ENCODE measurements around the gene CCNQ.

CCNQ gene

DNA sequence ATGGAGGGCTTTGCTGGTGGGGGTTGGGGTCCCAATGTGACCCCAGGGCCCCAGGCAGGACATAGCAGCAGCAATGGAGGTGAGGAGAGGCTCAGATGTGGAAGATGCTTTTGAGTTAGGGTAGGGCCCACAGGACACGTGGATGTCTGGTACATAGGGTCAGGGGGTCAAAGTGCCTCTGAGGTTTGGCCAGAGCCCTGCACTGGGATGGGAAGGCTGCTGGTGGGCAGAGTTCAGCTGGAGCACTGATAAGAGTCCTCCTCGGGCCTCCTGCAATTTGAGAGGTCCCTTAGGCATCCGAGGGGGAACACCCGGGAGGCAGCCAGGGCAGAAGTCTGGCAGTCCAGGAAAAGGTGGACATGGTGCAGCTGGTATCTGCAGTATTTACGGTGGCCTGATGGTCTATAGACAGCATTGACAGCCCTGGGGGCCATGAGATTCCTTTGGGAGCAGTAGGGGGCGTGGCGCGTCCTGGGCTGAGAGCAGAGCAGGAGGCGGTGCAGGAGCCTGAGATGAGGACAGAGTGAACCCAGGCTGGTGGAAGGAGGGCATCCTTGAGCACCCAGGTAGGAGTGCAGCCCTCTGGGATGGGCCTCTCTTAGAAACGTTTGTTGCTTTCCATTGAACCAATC lies 22.6 kb downstream of the CCNQ start:
- no peak for DNase-seq (ENCODE audit: low read depth)

DNA sequence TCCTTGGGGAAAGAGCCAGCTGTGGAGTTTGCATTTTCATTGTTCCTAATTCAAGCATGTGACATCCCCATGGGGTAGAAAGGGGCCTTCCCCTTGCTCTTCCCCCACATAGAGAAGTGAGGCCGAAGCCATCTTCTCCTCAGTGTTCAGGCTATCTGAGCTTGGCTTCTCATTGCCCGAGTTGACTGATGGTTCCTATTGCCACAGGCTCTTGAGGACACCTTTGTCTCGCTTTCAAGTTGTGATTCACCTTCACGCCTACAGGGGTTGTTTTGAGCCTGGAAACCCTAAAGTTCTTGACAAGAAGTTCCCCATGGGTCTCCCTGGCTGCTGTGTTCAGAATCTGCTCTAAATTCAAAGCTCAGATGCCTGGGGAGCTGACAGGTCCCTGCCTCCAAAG lies 25.0 kb downstream of the CCNQ start:
- DNase-seq (ENCODE audit: low read depth) = no peak

DNA sequence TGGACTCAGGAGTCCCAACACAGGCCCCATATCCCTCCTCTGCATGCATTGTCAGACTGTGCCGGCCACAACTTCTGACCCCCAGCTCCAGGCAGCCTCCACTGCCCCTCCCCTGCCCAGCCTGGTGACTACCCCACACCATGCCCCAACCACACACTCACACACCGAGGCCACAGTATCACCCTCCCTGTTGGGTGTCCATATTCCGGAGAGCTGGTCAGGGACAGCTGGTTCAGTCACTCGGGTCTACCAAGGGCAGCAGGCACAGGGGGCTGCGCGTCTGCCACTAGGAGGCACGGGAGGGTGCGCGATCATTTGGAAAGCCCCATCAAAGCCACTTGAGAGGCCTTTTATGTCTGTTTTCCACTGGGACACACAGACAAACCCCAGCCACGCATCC lies 26.3 kb downstream of the CCNQ start:
- DNase-seq (ENCODE audit: low read depth) = no peak

DNA sequence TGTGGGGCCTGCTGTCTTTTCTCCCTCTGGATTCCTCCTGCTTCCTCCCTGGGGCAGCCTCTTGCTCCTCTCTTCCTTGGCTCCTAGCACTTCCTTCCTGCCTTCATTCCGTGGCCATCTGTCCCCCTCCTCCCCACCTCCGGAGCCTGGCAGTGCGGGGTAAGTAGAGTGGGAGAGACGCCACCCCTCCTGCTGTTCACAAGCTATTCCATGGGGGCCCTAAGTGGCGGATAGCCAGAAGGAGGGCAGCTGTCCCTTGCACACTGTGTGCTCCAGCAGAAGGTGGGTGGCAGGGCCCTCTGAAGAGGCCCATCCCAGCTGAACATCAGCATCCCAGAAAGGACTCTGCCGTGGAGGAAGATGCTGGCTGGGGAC lies 27.4 kb downstream of the CCNQ start:
- no peak for DNase-seq (ENCODE audit: low read depth)

DNA sequence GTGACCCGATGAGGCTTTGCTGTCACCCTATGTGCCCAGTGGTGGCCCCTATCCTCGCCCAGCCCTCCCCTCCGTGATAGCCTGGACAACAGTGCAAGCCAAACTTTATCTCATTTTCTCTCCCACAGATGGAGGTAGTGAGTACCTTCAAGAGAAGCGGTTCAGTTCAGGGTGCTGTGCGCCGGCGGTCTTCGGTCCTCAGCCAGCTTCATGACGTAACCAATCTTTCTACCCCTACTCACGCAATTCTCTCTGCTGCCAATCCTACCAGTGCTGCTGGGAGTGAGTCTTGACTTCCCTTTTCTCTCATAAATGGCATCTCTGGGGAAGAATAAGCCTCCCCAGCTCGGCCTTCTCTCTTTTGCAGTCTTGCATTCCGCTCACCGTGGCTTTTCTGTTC lies 29.5 kb downstream of the CCNQ start:
- no peak for DNase-seq (ENCODE audit: low read depth)

DNA sequence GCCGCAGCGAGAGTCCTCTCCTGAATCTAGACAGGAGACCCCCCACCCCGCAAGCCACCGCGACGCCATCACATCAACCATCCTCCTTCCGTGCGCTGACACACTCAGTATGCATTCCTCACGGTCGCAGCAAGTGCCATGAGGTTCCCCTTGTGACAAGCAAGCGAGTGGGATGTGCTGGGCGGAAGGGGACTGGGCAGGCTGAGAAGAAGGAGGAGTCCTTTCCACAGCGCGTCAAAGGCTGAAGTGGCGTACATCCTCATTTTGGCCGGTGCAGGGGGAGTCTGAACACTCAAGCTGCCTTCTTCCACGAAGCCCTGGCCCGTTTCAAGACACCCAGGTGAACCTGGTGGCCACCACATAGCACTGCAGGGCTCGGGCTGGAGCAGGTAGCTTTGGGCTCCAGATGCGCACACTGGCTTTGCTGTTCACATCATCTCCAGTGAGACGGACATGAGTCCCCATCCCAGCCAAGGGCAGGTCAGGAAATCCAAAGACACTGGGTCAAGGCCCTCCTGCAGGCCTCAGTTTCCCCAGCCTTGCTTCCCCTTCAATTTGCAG lies 30.4 kb downstream of the CCNQ start:
- DNase-seq (ENCODE audit: low read depth) = no peak

DNA sequence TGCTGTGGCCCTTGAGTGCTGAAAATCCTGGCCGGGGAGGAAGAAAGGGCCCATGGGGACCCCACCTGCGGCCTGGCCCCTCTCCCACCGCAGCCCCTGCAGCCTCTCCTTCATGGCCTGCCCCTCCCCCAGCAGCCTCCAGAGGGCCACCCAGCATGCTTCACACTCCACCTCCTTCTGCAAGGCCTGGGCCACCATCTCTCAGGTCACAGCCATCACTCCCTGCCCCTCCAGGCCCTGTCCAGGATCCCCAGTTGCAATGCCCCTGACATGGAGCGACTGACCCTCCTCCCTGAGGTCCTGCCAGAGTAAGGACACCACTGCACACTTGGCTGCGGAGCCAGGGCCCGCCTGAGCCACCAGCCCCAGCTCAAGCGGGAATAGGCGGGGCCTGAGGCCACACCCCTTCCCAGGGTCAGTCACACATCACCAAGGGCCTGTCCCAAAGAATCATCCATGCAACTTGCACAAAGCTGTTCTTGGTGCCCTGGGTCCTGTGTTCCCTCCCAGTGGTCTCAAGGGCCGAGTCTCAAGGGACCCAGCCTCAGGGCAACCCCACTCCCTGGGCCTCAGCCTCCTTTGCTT lies 32.9 kb downstream of the CCNQ start:
- DNase-seq (ENCODE audit: low read depth) = no peak

DNA sequence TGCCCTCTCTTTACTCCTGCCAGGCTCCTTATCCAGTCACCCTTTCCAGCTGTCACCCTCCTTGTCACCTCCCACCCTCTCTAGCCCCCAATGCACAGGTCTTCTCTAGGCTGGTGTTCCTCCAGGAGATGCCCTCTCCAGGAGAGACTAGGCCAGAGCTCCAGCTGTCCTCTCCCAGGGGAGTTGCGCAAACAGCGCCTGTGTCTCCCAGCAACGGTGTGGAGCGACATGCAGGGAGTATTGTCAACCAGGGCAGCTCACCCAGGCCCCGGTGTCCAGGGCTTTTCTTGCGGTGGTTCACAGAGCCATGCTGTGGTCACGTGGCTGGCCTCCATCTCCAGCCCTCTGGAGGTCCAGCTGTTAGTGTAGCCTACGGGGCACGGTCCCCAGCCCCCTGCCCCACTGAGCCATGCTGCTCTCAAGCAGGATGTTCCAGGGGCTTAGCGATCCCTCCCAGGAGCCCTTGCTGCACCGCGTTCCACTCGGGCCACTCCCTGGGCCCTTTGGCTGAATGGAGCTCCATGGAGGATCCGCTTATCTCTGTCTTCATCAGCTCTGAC lies 34.8 kb downstream of the CCNQ start:
- no peak for DNase-seq (ENCODE audit: low read depth)

DNA sequence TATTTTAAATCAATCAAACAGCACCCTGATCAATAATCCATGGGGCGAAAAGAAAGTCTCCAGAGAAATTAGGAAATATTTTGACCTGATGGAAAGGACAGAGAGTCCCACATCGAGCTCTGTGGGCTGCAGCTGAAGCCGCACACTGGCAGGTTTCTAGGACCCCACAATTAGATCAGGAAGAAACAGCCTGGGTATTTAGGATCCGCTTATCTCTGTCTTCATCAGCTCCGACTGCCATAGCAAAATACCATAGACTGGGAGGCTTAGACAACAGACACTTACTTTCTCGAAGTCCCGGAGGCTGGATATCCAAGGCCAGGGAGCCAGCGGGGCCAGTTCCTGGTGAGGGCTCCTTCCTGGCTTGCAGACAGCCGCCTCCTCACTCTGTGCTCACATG lies 36.4 kb downstream of the CCNQ start:
- no peak for DNase-seq (ENCODE audit: low read depth)

DNA sequence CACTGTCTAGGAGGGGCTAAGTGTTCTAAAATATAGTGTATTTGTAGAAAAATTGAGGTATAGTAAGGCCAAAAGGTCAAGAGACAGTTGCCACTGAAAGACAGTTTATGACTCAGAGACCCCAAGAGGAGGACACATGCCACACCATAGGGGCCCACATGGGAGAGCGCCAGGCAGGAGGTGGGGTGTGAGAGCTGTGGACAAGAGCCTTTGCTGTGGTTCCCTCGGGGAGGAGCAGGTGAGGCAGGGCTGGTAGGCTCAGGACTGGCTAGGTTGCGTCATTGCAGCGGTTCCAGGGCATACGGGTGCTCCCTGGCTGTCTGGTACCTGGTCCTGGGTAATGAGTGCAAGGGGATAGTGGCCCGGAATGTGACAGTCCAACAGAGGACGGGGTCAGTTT lies 37.6 kb downstream of the CCNQ start:
- DNase-seq (ENCODE audit: low read depth) = no peak

DNA sequence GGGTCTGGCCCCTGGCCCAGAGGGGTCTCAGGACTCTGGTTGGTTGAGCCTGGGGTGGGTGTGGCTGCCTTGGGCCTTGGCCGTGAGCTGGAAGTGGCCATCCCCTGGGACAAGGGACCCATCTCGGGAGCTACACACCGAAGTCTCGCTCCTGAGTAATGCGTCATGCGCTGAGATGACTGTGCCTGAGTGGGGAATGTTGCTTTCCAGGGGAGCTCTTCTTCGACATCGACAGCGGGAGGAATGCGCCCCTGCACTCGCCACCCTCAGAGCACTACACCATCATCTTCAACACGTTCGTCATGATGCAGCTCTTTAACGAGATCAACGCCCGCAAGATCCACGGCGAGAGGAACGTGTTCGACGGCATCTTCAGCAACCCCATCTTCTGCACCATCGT lies 38.5 kb downstream of the CCNQ start:
- DNase-seq (ENCODE audit: low read depth) = no peak

DNA sequence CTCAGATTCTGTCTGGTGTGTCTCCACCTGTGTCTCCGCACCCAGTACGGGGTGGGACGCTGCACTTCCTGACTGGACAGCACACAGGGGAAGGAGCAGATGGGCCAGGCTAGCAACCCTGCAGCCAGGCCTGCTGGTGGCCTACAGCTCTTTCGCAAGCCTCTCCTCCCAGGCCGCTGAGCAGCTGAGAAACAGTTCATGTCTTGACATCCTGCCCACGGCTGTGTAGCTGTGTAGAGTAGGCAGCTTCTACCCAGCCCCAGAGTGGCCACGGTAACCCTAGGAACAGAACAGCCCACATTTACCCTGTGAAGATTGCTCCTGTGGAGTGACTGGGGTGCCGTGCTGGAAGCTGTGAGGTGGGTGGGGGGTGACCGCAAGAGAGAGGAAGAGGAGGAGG lies 38.9 kb downstream of the CCNQ start:
- no peak for DNase-seq (ENCODE audit: low read depth)

DNA sequence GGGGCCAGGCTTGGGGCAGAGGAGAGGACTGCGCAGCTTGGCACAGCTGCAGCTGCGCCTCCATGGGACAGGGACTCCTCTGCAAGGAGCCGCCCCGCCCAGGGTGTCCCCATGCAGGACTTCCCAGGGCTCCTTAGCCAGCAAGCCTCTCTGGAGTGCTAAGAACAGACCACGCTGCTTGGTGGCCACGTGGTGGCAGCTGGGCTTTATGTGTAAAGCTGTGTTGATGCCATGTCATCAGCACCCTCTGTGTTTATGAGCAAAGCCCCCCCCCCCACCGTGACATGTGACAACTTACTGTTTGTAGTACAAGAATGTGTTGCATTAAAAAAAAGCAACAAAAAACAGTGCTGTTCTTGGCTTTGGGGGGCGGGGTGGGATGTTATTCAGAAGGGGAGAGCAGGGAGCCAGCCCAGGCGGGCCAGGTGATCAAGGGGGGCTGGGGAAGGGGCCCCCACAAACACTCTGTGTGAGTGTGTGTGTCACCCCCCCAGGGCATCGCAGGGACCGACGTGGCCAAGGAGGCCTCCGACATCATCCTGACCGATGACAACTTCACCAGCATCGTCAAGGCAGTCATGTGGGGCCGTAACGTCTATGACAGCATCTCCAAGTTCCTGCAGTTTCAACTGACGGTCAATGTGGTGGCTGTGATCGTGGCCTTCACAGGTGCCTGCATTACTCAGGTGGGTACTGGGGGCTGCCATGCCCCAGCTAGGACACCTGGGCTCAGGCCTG lies 41.2 kb downstream of the CCNQ start:
- DNase-seq (ENCODE audit: low read depth) = no peak

DNA sequence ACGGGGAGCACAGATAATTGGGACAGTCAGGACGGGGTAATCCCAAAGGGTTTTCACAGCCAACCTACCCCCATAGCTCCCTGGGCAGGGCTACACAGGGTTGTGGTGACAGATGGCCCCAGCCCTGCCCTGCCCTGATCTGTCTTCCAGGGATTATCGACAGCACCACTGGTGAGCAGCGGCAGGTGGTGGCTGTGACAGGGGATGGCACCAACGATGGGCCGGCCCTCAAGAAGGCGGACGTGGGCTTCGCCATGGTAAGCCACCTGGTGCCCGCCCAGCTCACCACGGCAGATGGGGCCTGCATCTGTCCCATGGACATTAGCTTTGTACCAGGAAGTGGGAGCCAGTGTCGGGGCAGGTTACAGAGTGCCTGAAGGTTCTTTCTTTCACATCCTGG lies 42.2 kb downstream of the CCNQ start:
- DNase-seq (ENCODE audit: low read depth) = no peak

DNA sequence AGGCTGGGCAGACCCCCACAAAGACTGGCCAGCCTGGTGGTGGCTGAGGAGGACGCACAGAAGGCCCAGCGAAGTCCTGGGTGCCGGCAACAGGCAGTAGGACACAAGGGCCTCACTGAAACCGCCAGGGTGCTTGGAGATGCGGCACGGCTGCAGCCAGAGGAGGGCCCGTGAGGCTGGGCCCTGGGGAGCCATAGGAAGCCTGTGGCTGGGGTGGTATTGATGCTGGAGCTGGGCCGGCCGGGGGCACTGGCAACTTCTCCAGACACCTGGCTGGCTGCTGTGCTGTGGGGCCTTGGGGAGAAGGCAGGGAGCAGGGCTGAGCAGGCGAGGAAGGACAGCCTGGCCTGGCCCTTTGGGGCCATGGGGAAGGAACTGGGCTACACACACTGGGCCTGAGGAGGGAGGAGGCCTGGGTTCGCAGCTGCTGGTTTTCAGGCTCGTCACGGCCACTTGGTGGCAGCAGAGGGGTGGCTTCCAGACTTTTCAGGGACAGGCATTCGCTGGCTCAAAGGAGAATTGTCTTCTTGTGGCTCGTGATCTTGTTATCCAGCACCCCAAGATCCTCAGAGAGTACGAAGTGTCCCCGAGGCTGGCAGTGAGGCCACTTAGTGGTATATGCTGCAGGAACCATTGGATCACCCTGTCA lies 44.3 kb downstream of the CCNQ start:
- peak; percentile 39 for DNase-seq (ENCODE audit: low read depth)

DNA sequence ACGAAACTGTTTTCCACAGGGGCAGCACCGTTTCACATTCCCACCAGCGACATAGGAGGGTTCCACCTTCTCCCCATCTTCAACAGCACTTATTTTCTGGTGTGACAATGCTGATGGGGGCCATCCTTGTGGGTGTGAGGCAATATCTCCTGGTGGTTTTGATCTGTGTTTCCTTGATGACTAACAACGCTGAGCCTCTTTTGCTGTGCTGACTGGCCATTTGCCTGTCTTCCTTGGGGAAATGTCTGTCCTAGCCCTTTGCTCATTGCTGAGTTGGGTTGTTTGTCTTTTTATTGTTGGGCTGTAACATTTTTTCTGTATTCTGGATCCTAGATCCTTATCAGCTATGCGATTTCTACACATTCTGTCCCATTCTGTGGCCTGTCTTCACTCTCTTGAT lies 47.8 kb downstream of the CCNQ start:
- DNase-seq (ENCODE audit: low read depth) = no peak

DNA sequence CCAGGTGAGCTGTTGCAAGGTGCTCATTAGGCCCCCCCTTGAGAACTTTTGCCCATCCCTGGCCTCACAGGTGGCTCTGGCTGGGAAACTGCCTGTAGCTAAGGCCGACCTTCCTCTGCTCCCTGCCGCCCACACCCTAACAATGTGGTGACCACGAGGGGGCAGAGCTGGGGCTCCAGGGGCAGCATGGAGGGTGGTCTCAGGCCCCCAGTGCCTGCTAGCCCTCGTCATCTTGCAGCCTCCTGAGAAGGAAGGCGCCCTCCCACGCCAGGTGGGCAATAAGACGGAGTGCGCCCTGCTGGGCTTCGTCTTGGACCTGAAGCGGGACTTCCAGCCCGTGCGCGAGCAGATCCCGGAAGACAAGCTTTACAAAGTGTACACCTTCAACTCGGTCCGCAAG lies 49.1 kb downstream of the CCNQ start:
- DNase-seq (ENCODE audit: low read depth) = no peak

DNA sequence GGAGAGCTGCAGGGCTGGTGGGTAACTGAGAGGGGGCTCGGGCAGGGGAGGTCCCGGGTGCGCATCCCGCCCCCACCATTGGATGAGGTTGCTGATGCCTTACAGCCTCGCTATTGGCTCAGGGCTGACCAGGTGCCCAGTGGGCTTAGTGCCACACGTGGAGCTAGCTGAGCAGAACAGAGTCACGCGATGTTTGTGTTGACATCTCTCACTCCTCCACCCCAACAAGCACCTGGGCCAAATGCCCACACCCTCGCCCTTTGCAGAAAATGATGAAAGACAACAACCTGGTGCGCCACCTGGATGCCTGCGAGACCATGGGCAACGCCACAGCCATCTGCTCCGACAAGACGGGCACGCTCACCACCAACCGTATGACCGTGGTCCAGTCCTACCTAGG lies 49.7 kb downstream of the CCNQ start:
- no peak for DNase-seq (ENCODE audit: low read depth)

DNA sequence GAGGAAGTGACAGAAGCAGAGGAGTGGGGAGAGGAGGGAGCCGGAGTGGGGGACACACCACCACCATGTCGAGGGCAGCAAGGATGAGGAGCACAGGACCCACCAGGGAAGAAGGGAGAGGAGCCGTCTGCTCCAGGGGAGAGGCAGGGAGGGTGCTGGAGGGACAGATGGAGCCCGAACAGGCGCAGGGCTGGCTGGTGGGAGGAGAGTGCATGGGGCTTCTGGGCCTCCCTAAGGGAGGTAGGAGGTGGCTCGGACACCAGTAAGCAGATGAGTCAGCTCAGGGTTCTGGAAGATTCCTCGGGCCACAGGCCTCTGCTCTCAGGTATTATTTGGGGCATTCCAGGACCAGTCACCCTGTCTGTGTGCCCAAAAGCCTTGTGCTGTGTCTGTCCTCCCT lies 51.7 kb downstream of the CCNQ start:
- no peak for DNase-seq (ENCODE audit: low read depth)

DNA sequence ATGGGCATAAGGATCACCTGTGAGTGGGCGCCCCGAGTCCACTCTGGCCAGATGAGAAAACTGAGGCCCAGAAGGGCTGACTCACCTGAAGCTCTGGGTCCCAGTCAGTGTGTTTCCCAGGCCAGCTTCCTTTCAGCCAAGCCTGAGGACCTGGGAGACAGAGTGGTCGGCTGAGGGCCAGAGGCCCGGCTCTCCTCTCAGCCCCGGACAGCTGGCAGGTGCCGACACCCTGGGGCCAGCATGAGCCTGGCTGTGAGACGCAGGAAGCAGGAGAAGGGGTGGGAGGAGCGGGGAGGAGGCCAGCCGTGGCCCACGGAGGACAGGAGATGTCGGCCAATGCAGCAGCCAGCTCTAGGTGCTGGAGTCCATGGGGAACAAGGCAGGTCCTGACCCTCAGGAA lies 52.6 kb downstream of the CCNQ start:
- DNase-seq (ENCODE audit: low read depth) = no peak

DNA sequence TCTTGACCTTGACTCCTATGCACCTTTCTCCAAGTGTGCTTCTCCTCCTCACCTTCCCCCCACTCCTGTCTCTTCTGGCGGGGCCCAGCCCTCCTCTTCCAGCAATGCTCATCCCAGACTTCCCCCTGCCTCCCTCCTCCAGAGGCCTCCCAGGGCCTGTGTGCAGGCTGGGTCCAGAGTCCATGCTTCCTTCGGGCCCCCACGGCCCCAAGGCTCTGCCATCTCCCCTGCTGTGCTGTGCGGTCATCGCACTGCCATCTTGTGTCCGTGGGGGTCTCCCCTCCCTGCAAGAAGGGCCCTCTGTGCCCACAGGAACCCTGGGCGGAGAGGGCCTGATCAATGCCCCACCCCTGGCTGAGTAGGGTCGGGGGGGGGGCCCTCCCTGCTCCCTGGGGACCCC lies 54.2 kb downstream of the CCNQ start:
- DNase-seq (ENCODE audit: low read depth) = no peak

DNA sequence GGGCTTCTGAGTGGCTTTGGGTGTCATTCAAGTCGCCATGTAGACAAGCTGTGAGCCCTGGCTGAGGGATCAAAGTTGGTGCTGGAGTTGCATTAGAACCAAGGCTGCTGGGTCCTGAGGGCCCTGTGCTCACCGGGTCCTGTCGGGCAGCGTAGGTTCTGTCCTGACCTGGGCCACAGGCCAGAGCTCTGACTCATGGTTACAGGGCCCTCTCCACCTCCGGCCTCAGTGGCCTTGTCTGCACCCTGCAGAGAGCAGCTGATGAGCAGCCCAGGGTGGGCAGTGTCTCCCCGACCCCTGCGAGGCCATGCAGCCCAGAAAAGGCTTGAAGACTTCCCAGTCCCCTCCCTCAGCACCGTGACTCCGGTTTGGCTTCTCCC lies 59.0 kb downstream of the CCNQ start:
- DNase-seq (ENCODE audit: low read depth) = no peak
